A673 (cell line): ENCODE data around the gene ZNF205. TPM values are rescaled to one million over a fixed set of nuclear protein-coding genes. Genes with fewer than 3 reads are reported as not detected.

ENCODE experiments used
- BruUV-seq: library from RNA; stranded (reverse); fragments of 400-500 nt; replicated peaks from 2 replicates; lab custom pipeline; 2021; lab: Mats Ljungman, UMichigan
- CTCF ChIA-PET: fragments of 300-600 bp; sonication (Branson Sonifier 250); formaldehyde crosslinking; loops from one replicate; lab custom pipeline; 2022; ENCODE audit warnings: antibody characterized with exemption; lab: Charles Lee
- POLR2A ChIA-PET: fragments of 300-600 bp; sonication (Branson Sonifier 250); formaldehyde crosslinking; loops from one replicate; lab custom pipeline; 2022; ENCODE audit warnings: antibody characterized with exemption; ENCODE audit not compliant: low non-redundant PET; lab: Charles Lee
- DNase-seq: peaks from one replicate; pipeline ENCODE4 v3.0.0-alpha.2; 2015; ENCODE audit warnings: low spot score
- H3K27ac ChIP-seq: fragments of 200-600 bp; sonication (generic); 2 replicates; pipeline ENCODE4 v1.5.1; 2016; ENCODE audit warnings: mixed run types, low read depth, mild to moderate bottlenecking, mixed read lengths, antibody characterized with exemption, low read length; ENCODE audit not compliant: poor library complexity, severe bottlenecking
- H3K27me3 ChIP-seq: fragments of 200-600 bp; sonication (generic); replicated peaks from 2 replicates; pipeline ENCODE4 v1.6.1; 2017; ENCODE audit warnings: mixed run types, low read depth, mild to moderate bottlenecking, mixed read lengths, antibody characterized with exemption, low read length; ENCODE audit not compliant: insufficient read depth, poor library complexity
- H3K36me3 ChIP-seq: fragments of 200-600 bp; sonication (generic); 2 replicates; pipeline ENCODE4 v1.6.1; 2016; ENCODE audit warnings: mixed run types, mild to moderate bottlenecking, mixed read lengths, antibody characterized with exemption, low read length; ENCODE audit not compliant: insufficient read depth, poor library complexity, severe bottlenecking
- H3K4me1 ChIP-seq: fragments of 200-600 bp; sonication (generic); 2 replicates; pipeline ENCODE4 v1.6.1; 2017; ENCODE audit warnings: mixed run types, mild to moderate bottlenecking, mixed read lengths, antibody characterized with exemption, low read length; ENCODE audit not compliant: insufficient read depth, poor library complexity, severe bottlenecking
- H3K4me3 ChIP-seq: fragments of 200-600 bp; sonication (generic); 2 replicates; pipeline ENCODE4 v1.5.1; 2016; ENCODE audit warnings: low read depth, mixed run types, mild to moderate bottlenecking, mixed read lengths, low read length; ENCODE audit not compliant: poor library complexity, severe bottlenecking
- H3K9me3 ChIP-seq: fragments of 200-600 bp; sonication (generic); 2 replicates; pipeline ENCODE4 v1.6.1; 2016; ENCODE audit warnings: mixed run types, low read depth, mild to moderate bottlenecking, mixed read lengths, antibody characterized with exemption, low read length; ENCODE audit not compliant: poor library complexity, severe bottlenecking
- EZH2 ChIP-seq: fragments of 200-600 bp; sonication (generic); IDR thresholded peaks from 2 replicates; pipeline ENCODE4 v1.6.1; 2017; ENCODE audit warnings: borderline replicate concordance, low read depth, mild to moderate bottlenecking, mixed read lengths, antibody characterized with exemption, low read length; ENCODE audit not compliant: poor library complexity, severe bottlenecking
- intact Hi-C: fragments of 100-400 bp; cut with micrococcal nuclease; formaldehyde crosslinking; loops from one replicate; pipeline ENCODE4 v1.10.0; 2022; ENCODE audit not compliant: unreplicated experiment
- total RNA-seq: library from RNA; stranded (reverse); gene quantifications from 2 replicates; pipeline ENCODE4 v1.2.3, GENCODE V29; 2021
- TF ChIP-seq, protein P1 (sequence below): fragments of 300-800, 200-600 bp; sonication (generic); conservative IDR thresholded peaks from 2 replicates; pipeline ENCODE4 v1.5.1; 2017; ENCODE audit warnings: low read depth, mild to moderate bottlenecking, antibody characterized with exemption, low read length, moderate library complexity, mixed read lengths

ZNF205 gene
- total RNA-seq, 1 experiment from 2014 or later: 19.0 TPM

GRCh38 chr16:3144321-3144983 is 32.1 kb downstream of the ZNF205 start:
- Histone ChIP-seq H3K36me3 (peaks cover 5% of the 10 kb centered on the region), H3K27me3 (no peaks in the 10 kb centered on the region), H3K4me3 (no peak overlapping the region), H3K4me1 (no peaks in the 10 kb centered on the region), H3K9me3 (no peaks in the 10 kb centered on the region), H3K27ac (no peak overlapping the region)
- BruUV-seq: no TSS peak
- CTCF ChIA-PET: no interaction called here
- intact Hi-C loops: no loop called here
- TF ChIP-seq, protein P1, sequence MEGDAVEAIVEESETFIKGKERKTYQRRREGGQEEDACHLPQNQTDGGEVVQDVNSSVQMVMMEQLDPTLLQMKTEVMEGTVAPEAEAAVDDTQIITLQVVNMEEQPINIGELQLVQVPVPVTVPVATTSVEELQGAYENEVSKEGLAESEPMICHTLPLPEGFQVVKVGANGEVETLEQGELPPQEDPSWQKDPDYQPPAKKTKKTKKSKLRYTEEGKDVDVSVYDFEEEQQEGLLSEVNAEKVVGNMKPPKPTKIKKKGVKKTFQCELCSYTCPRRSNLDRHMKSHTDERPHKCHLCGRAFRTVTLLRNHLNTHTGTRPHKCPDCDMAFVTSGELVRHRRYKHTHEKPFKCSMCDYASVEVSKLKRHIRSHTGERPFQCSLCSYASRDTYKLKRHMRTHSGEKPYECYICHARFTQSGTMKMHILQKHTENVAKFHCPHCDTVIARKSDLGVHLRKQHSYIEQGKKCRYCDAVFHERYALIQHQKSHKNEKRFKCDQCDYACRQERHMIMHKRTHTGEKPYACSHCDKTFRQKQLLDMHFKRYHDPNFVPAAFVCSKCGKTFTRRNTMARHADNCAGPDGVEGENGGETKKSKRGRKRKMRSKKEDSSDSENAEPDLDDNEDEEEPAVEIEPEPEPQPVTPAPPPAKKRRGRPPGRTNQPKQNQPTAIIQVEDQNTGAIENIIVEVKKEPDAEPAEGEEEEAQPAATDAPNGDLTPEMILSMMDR: no peak
- TF ChIP-seq EZH2: no peak
- DNase-seq: no peak
- POLR2A ChIA-PET: no interaction called here

DNA sequence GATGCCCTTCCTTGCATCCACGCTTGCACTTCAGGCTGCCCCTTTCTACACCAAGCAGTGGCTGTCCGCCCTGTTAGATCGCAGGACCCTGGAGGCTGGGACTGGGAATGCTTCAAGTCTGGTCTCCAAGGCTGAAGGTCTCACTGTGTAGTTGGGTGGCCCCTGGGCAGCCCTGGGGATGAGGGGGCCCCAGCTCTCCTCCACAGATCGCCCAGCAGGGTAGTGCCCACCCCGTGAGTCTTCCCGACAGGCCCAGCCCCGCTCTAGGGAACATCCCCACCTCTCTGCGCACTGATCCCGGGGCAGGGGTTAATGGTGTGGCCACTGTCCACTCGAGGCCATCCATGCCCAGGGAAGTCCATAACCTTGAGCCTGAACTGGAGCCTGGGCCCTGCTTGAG is 32.8 kb downstream of the ZNF205 start:
- intact Hi-C loops: no loop called here
- no peaks in the 10 kb centered on the region for H3K9me3 ChIP-seq
- no peak overlapping the region for H3K4me3 ChIP-seq
- ChIA-PET POLR2A (no interaction called here), CTCF (no interaction called here)
- no peaks in the 10 kb centered on the region for H3K4me1 ChIP-seq
- no TSS peak for BruUV-seq
- no peak for DNase-seq
- H3K36me3 ChIP-seq: peaks cover 5% of the 10 kb centered on the region
- no peak for TF ChIP-seq EZH2
- TF ChIP-seq, protein P1: no peak
- no peak overlapping the region for H3K27ac ChIP-seq
- no peaks in the 10 kb centered on the region for H3K27me3 ChIP-seq

DNA sequence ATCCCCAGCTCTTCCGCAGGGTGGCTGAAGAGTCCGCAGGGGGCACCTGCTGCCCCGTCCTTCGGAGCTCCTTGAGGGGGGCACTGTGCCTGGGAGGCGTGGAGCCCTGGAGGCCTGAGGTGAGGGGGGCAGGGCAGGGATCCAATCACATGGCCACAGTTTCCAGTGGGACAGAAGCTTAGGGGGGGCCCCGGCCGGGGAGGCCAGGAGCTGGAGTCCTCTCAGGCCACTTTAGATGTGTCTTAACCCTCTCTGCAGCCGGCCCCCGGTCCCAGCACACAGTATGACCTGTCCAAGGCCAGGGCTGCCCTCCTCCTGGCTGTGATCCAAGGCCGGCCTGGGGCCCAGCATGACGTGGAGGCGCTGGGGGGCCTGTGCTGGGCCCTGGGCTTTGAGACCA is 33.3 kb downstream of the ZNF205 start:
- no peak for TF ChIP-seq EZH2
- TF ChIP-seq, protein P1: no peak
- H3K27ac ChIP-seq: no peak overlapping the region
- peaks cover 5% of the 10 kb centered on the region for H3K36me3 ChIP-seq
- no peak for DNase-seq
- no peaks in the 10 kb centered on the region for H3K27me3 ChIP-seq
- H3K4me1 ChIP-seq: no peaks in the 10 kb centered on the region
- H3K4me3 ChIP-seq: no peak overlapping the region
- H3K9me3 ChIP-seq: no peaks in the 10 kb centered on the region
- POLR2A ChIA-PET: no interaction called here
- BruUV-seq: no TSS peak
- CTCF ChIA-PET: no interaction called here
- intact Hi-C loops: no loop called here
